Measurements from ENCODE around the gene HEYL. TPM values are rescaled to one million over a fixed set of nuclear protein-coding genes. Genes with fewer than 3 reads are reported as not detected.
A peak's percentile ranks its signal among the peaks of the same experiment; 100 is the strongest.

Gene HEYL
- total RNA-seq, 1 donor from 2014 or later = 34.0 TPM

DNA sequence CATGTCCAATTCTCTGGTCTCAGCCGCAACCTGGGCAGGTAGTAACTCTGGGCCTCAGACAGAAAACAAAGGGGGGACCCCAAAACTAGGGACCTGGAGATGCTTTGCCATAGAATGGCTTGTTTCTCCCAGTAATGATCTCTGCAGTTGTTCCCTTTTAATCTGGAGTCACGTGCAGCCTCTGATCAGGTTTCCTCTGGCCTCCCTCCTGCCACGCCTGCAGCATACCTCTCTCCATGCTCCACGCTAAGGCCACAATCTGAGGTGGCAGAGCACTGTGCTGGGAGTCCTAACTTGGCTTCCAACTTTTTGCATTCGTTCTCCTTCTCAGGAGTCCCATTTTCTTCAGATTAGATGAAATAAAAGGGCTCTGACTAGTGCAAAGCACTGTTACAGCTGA, 64.8 kb downstream of the HEYL start:
- intact Hi-C loops (cut with DNase I) = no loop called here

More for the DNA sequence above, 64.8 kb downstream of the HEYL start:
- TF ChIP-seq CTCF (IDR thresholded peaks at IDR 0.05) = no peak
- Histone ChIP-seq H3K27ac (peak overlapping the region in 1 of 2 donors; percentile 75), H3K9me3 (no peaks in the 10 kb centered on the region), H3K27me3 (no peaks in the 10 kb centered on the region), H3K4me1 (peaks cover 3 to 22% of the 10 kb centered on the region in 2 donors), H3K36me3 (peaks cover 29 to 30% of the 10 kb centered on the region in 2 donors), H3K4me3 (peak overlapping the region; percentile 74 to 88)
- no peak for DNase-seq (ENCODE audit: low spot score in 2 of 2)

Other genes starting within 250 kb of the HEYL start
- not detected for gene BMP8A, start 148.0 kb downstream of the HEYL start, total RNA-seq
- gene PABPC4, start 62.9 kb downstream of the HEYL start, total RNA-seq = 175 TPM
- not detected for gene NT5C1A, start 32.5 kb upstream of the HEYL start, total RNA-seq
- not detected for gene HPCAL4, start 51.8 kb upstream of the HEYL start, total RNA-seq
- 58.3 TPM for gene PPIE, start 99.2 kb upstream of the HEYL start, total RNA-seq
- not detected for gene OXCT2, start 131.7 kb upstream of the HEYL start, total RNA-seq
- not detected for gene BMP8B, start 149.2 kb upstream of the HEYL start, total RNA-seq
- 12.2 TPM for gene TRIT1, start 243.9 kb upstream of the HEYL start, total RNA-seq